SK-N-SH treated with all-trans-retinoic acid at 6 μM for 48 hours (cell line): ENCODE results near the gene ZNF846.

Source experiments
- PPARA ChIP-seq: fragments of 250-450 bp; sonication (Bioruptor Pico); IDR thresholded peaks from 2 replicates; pipeline ENCODE4 v1.5.0; 2020; ENCODE audit warnings: mild to moderate bottlenecking, borderline replicate concordance
- TF ChIP-seq, protein P1 (sequence below): fragments of 250-450 bp; sonication (Bioruptor Pico); IDR thresholded peaks from 2 replicates; pipeline ENCODE4 v1.8.0; 2020; ENCODE audit warnings: mild to moderate bottlenecking, moderate library complexity, borderline replicate concordance

DNA sequence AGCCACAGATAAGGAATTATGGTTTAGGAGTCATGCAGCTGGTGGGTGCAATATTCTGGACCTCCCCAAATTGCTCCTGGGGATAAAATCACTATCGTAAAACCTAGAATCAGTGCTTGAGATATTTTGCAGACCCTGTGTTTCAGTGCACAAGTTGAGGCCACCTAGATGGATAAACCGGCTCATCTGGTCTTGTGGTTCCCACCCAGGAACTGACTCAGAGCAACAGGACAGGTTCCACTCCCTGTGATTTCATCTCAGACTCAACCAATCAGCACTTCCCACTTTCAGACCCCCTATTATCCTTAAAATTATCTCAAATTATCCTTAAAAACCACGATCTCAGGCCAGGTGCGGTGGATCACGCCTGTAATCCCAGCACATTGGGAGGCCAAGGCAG, 29.3 kb upstream of the ZNF846 start:
- TF ChIP-seq, protein P1, sequence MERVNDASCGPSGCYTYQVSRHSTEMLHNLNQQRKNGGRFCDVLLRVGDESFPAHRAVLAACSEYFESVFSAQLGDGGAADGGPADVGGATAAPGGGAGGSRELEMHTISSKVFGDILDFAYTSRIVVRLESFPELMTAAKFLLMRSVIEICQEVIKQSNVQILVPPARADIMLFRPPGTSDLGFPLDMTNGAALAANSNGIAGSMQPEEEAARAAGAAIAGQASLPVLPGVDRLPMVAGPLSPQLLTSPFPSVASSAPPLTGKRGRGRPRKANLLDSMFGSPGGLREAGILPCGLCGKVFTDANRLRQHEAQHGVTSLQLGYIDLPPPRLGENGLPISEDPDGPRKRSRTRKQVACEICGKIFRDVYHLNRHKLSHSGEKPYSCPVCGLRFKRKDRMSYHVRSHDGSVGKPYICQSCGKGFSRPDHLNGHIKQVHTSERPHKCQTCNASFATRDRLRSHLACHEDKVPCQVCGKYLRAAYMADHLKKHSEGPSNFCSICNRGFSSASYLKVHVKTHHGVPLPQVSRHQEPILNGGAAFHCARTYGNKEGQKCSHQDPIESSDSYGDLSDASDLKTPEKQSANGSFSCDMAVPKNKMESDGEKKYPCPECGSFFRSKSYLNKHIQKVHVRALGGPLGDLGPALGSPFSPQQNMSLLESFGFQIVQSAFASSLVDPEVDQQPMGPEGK: no peak
- TF ChIP-seq PPARA (CRISPR knock-in tag): no peak
